GM19238 (cell line): Measurements from ENCODE around the gene PPP4R1.

ENCODE experiments used
- DNase-seq: peaks from one replicate; pipeline ENCODE4 v3.0.0; 2011; ENCODE audit warnings: low spot score; ENCODE audit not compliant: insufficient read length

Gene PPP4R1

DNA sequence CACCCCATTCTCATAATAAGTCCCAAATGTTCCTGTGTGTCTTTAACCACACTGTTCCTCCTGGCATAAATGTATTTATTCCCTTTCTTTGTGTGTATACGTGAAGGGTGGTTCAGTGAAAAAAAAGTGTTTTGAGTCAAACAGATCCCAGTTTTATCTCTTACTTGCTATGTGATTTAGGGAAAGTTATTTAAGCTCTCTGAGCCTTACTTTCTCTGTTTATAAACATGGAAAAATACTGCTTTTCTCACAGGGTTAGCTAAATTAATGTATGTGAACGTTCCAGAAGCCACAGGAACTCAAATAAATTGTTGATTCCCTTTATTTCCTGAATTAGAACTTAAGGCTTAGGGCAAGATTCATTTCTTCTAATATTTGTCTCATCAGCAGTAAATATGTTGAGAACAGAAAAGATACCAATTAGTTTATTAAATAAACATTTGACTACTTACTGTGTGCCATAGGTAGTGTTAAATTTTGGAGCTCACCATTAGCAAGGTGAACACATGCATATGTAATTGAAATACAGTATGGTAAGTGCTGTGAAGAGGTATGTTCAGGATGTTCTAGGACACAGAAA is 105.8 kb downstream of the PPP4R1 start:
- no peak for DNase-seq

DNA sequence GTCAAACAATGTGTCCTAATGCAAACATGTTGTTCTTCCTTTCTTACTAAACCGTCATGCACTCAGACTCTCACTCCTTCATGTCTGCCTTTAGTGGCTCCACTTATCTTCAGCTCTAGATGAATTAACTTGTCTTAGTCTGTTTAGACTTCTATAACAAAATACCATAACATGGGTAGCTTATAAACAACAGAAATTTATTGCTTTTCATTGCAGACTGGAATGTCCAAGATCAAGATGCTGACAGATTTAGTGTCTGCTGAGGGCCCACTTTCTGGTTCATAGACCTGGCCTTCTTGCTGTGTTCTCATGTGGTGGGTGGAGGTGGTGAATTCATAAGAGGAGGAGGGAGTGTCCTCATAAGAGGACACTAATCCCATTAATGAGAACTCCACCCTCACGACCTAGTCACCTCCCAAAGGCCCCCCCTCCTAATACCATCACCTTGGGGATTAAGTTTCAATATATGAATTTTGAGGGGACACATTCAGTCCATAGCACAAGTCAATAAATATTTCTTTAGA is 106.7 kb downstream of the PPP4R1 start:
- no peak for DNase-seq

DNA sequence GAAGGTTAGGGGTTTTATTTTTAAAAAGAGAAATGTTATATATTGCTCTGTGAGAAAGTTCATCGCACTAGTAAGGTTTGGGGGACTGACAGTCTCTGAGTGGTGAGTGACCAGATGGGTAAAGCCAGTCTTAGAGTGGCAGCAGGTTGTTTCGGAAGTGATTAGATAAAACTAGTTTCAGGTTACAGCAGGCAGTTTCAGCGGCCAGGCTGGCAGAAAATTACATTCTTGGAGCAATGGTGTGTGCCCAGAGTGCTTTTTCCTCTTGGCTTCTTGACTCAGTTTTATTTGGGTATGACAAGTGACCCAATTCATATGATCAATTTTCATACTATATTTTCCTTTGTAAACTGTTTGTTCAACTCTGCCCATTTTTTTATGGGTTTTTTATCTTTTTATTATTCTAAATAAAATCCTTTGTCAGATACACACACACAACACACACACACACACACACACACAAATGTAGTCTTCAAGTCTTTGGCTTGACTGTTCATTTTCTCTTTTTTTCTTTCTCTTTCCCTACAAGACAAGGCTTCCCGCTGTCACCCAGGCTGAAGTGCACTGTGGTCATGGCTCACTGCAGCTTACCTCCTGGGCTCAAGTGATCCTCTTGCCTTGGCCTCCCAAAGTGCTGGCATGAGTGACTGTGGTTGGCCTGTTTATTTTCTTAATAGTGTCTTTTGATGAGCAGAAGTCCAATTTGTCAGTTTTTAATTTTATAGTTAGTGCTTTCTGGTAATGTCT is 108.1 kb downstream of the PPP4R1 start:
- DNase-seq, result no peak
